ENCODE results near the gene SRC. TPM values are rescaled to one million over a fixed set of nuclear protein-coding genes. Genes with fewer than 3 reads are reported as not detected.

SRC gene
- total and polyA plus RNA-seq, 2 donors (not counting 3 experiments of a cell fraction or from before 2014, with no cell fraction given): 22.6 to 29.4 TPM

- Histone ChIP-seq H3K36me3 (ENCODE audit: control insufficient read depth in 2 of 2, extremely low read depth in 1 of 2, insufficient read depth in 2 of 2, low read length in 2 of 2) (peaks cover 0 to 9% of the 10 kb centered on the region in 2 experiments), H3K79me2 (ENCODE audit: control insufficient read depth, insufficient read depth, low read length) (no peaks in the 10 kb centered on the region), H3K4me2 (ENCODE audit: insufficient read depth, low read length) (no peak overlapping the region), H4K20me1 (replicated peaks; ENCODE audit: control insufficient read depth, extremely low read depth, insufficient read depth, low read length) (no peaks in the 10 kb centered on the region), H3K9me3 (replicated peaks; ENCODE audit: control insufficient read depth, insufficient read depth, low read length) (no peaks in the 10 kb centered on the region), H3K9ac (replicated peaks; ENCODE audit: extremely low read depth, insufficient read depth, low read length) (no peak overlapping the region), H3K27ac (ENCODE audit: insufficient read depth, low read depth, low read length) (no peak overlapping the region), H3K27me3 (ENCODE audit: control insufficient read depth in 2 of 2, insufficient read depth in 2 of 2, low read length in 2 of 2) (no peaks in the 10 kb centered on the region), H3K4me1 (ENCODE audit: control insufficient read depth, extremely low read depth, insufficient read depth, low read length) (peaks cover 5% of the 10 kb centered on the region), H3K4me3 (replicated peaks in 1 of 3; ENCODE audit: insufficient read depth in 1 of 3, low read depth in 1 of 3, low read length in 3 of 3) (no peak overlapping the region), H2AFZ (ENCODE audit: low read depth, low read length) (no peak overlapping the region), H3K9me1 (replicated peaks; ENCODE audit: control insufficient read depth, extremely low read depth, insufficient read depth, low read length) (no peaks in the 10 kb centered on the region)
- CTCF ChIA-PET: interaction anchor here (0.7 kb wide), 1 partner anchor 115 kb away, joined by 3 read pairs; no protein-coding TSS in a partner anchor
- POLR2A ChIA-PET: interaction anchor here (0.6 kb wide), 1 partner anchor 536 kb away, joined by 3 read pairs; no protein-coding TSS in a partner anchor
- intact Hi-C loops (cut with micrococcal nuclease) (no loop called here), dilution Hi-C loops (cut with MboI; ENCODE audit: extremely low pct_ligation_motif_present, low sequenced_read_pairs) (loop anchor here (10.0 kb wide), 1 partner anchor 124 kb away; no protein-coding TSS in a partner anchor)
- BruUV-seq (replicated peaks): no TSS peak
- TF ChIP-seq MYC (IDR thresholded peaks at IDR 0.05; ENCODE audit: low read depth, low read length) (no peak), FOS (IDR thresholded peaks at IDR 0.05; ENCODE audit: borderline replicate concordance, insufficient read depth, low read length) (no peak), GATA2 (IDR thresholded peaks at IDR 0.05; ENCODE audit: insufficient read depth, insufficient read length, low read depth, low read length) (no peak), JUN (IDR thresholded peaks at IDR 0.05; ENCODE audit: borderline replicate concordance, insufficient read depth, insufficient read length, low read depth) (no peak), CTCF (IDR thresholded peaks at IDR 0.05; ENCODE audit: extremely low read depth in 1 of 2, insufficient read depth in 1 of 2, low read depth in 1 of 2, low read length in 2 of 2) (no peak), EZH2 (IDR thresholded peaks at IDR 0.05; ENCODE audit: borderline replicate concordance, low read depth, low read length, severe bottlenecking) (no peak), POLR2AphosphoS5 (IDR thresholded peaks at IDR 0.05; ENCODE audit: insufficient read depth, low read depth, low read length) (no peak), POLR2A (IDR thresholded peaks at IDR 0.05; ENCODE audit: low read depth, low read length) (no peak)
- TF ChIP-seq, protein P1, sequence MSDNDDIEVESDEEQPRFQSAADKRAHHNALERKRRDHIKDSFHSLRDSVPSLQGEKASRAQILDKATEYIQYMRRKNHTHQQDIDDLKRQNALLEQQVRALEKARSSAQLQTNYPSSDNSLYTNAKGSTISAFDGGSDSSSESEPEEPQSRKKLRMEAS (IDR thresholded peaks at IDR 0.05; ENCODE audit: insufficient read depth, insufficient read length): no peak
- no peak for FAIRE-seq
- DNase-seq (ENCODE audit: low read depth, low spot score): no peak
Observed at GRCh38 chr20:37390891-37391525, 45.1 kb downstream of the SRC start.

All from endothelial cell of umbilical vein (primary cell).